SK-N-SH treated with all-trans-retinoic acid at 6 μM for 48 hours (cell line): Measurements from ENCODE around the gene MMUT.
"Not testable (repeated sequence)": the region's sequence is repeated elsewhere in the genome, so short reads cannot be mapped to it uniquely, and the experiment has no call there.

Experiments used
- ATAC-seq: fragments of 200-7000 bp; cut with Tn5 transposase; 3 replicates; pipeline ENCODE4 v1.9.1; 2020; ENCODE audit warnings: mild to moderate bottlenecking, moderate library complexity
- CSDC2 ChIP-seq: fragments of 250-450 bp; sonication (Bioruptor Pico); IDR thresholded peaks from 2 replicates; pipeline ENCODE4 v1.5.0; 2020; ENCODE audit warnings: mild to moderate bottlenecking, moderate library complexity
- ESRRG ChIP-seq: fragments of 250-450 bp; sonication (Bioruptor Pico); IDR thresholded peaks from 2 replicates; pipeline ENCODE4 v1.6.1; 2021; ENCODE audit warnings: mild to moderate bottlenecking
- GLIS3 ChIP-seq: fragments of 250-450 bp; sonication (Bioruptor Pico); IDR thresholded peaks from 2 replicates; pipeline ENCODE4 v1.5.0; 2020; ENCODE audit warnings: mild to moderate bottlenecking, moderate library complexity
- ISL1 ChIP-seq: fragments of 250-450 bp; sonication (Bioruptor Pico); IDR thresholded peaks from 2 replicates; pipeline ENCODE4 v2.1.2; 2022; ENCODE audit warnings: mild to moderate bottlenecking, moderate library complexity
- OSR1 ChIP-seq: fragments of 250-450 bp; sonication (Bioruptor Pico); IDR thresholded peaks from 2 replicates; pipeline ENCODE4 v1.8.0; 2022; ENCODE audit warnings: moderate library complexity, mild to moderate bottlenecking, inconsistent platforms
- PPARA ChIP-seq: fragments of 250-450 bp; sonication (Bioruptor Pico); IDR thresholded peaks from 2 replicates; pipeline ENCODE4 v1.5.0; 2020; ENCODE audit warnings: mild to moderate bottlenecking, borderline replicate concordance
- RARB ChIP-seq: fragments of 250-450 bp; sonication (Bioruptor Pico); IDR thresholded peaks from 2 replicates; pipeline ENCODE4 v1.8.0; 2021; ENCODE audit warnings: mild to moderate bottlenecking, moderate library complexity
- SNAI2 ChIP-seq: fragments of 250-450 bp; sonication (Bioruptor Pico); IDR thresholded peaks from 2 replicates; pipeline ENCODE4 v1.5.0; 2020; ENCODE audit warnings: mild to moderate bottlenecking, moderate library complexity
- TCF4 ChIP-seq: fragments of 250-450 bp; sonication (Bioruptor Pico); IDR thresholded peaks from 2 replicates; pipeline ENCODE4 v1.8.0; 2021; ENCODE audit warnings: mild to moderate bottlenecking, moderate library complexity, borderline replicate concordance
- ZFP30 ChIP-seq: fragments of 450-650 bp; formaldehyde crosslinking; IDR thresholded peaks from 2 replicates; pipeline ENCODE4 v1.5.0; 2022; ENCODE audit warnings: mild to moderate bottlenecking, moderate library complexity
- ZNF565 ChIP-seq: fragments of 450-650 bp; formaldehyde crosslinking; conservative IDR thresholded peaks from 2 replicates; pipeline ENCODE4 v1.5.0; 2020; ENCODE audit warnings: low read depth, mild to moderate bottlenecking, moderate library complexity
- ZNF70 ChIP-seq: fragments of 450-650 bp; formaldehyde crosslinking; IDR thresholded peaks from 2 replicates; pipeline ENCODE4 v1.5.0; 2020; ENCODE audit warnings: mild to moderate bottlenecking, moderate library complexity
- ZNF8 ChIP-seq: fragments of 450-650 bp; formaldehyde crosslinking; IDR thresholded peaks from 2 replicates; pipeline ENCODE4 v1.5.0; 2020; ENCODE audit warnings: mild to moderate bottlenecking, moderate library complexity
- TF ChIP-seq, protein P1 (sequence below): fragments of 250-450 bp; sonication (Bioruptor Pico); IDR thresholded peaks from 2 replicates; pipeline ENCODE4 v1.5.1; 2020; ENCODE audit warnings: low read depth, mild to moderate bottlenecking, moderate library complexity
- TF ChIP-seq, protein P2 (sequence below): fragments of 250-450 bp; sonication (Bioruptor Pico); IDR thresholded peaks from 2 replicates; pipeline ENCODE4 v1.5.1; 2021; ENCODE audit warnings: mild to moderate bottlenecking, moderate library complexity
- TF ChIP-seq, protein P3 (sequence below): fragments of 250-450 bp; sonication (Bioruptor Pico); IDR thresholded peaks from 2 replicates; pipeline ENCODE4 v1.5.0; 2020; ENCODE audit warnings: mild to moderate bottlenecking, moderate library complexity

Gene MMUT

DNA sequence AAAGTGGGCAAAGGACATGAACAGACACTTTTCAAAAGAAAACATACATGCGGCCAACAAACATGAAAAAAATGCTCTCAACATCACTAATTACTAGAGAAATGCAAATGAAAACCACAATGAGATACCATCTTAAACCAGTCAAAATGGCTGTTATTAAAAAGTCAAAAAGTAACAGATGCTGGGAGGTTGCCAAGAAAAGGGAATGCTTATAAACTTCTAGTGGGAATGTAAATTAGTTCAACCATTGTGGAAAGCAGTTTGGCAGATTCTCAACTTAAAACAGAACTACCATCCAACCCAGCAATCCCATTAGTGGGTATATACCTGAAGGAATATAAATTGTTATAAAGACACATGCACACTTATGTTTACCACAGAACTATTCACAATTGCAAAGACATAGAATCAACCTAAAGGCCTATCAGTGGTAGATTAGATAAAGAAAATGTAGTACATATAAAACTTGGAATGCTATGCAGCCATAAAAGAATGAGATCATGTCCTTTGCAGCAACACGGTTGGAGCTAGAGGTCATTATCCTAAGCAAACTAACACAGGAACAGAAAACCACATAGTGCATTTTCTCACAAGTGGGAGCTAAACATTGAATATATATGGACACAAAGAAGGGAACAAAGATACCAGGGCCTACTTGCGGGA lies 16.4 kb upstream of the MMUT start:
- TF ChIP-seq SNAI2 (CRISPR knock-in tag) (no peak), ZNF565 (no peak)
- no peak for ATAC-seq

DNA sequence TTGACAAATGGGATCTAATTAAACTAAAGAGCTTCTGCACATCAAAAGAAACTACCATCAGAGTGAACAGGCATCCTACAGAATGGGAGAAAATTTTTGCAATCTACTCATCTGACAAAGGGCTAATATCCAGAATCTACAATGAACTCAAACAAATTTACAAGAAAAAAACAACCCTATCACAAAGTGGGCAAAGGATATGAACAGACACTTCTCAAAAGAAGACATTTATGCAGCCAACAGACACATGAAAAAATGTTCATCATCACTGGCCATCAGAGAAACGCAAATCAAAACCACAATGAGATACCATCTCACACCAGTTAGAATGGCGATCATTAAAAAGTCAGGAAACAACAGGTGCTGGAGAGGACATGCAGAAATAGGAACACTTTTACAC lies 13.5 kb upstream of the MMUT start:
- ATAC-seq = not testable (repeated sequence)

DNA sequence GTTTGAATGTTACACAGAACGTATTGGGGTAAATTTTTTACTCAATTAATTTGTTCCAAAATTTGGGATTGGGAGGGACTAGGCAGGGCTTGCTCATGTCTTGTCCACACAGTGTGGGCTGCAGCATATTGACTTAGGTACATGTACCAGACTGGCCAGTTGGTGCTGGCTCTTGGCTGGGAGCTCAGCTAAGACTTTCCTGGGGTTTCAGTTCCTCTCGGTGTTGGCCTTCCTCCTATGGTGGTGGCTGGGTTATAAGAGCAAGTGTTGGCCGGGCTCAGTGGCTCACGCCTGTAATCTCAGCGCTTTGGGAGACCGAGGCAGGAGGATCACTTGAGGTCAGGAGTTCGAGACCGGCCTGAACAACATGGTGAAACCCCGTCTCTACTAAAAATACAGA lies 5.0 kb upstream of the MMUT start:
- TF ChIP-seq CSDC2 (CRISPR knock-in tag) (no peak), ZNF565 (no peak), OSR1 (CRISPR knock-in tag) (no peak), ESRRG (no peak), ZNF70 (CRISPR knock-in tag) (no peak), RARB (CRISPR knock-in tag) (no peak), PPARA (CRISPR knock-in tag) (no peak), SNAI2 (CRISPR knock-in tag) (no peak), ZFP30 (no peak), ZNF8 (CRISPR knock-in tag) (no peak), GLIS3 (no peak)
- TF ChIP-seq, protein P1, sequence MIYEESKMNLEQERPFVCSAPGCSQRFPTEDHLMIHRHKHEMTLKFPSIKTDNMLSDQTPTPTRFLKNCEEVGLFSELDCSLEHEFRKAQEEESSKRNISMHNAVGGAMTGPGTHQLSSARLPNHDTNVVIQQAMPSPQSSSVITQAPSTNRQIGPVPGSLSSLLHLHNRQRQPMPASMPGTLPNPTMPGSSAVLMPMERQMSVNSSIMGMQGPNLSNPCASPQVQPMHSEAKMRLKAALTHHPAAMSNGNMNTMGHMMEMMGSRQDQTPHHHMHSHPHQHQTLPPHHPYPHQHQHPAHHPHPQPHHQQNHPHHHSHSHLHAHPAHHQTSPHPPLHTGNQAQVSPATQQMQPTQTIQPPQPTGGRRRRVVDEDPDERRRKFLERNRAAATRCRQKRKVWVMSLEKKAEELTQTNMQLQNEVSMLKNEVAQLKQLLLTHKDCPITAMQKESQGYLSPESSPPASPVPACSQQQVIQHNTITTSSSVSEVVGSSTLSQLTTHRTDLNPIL (CRISPR knock-in tag) = no peak
- TF ChIP-seq, protein P2, sequence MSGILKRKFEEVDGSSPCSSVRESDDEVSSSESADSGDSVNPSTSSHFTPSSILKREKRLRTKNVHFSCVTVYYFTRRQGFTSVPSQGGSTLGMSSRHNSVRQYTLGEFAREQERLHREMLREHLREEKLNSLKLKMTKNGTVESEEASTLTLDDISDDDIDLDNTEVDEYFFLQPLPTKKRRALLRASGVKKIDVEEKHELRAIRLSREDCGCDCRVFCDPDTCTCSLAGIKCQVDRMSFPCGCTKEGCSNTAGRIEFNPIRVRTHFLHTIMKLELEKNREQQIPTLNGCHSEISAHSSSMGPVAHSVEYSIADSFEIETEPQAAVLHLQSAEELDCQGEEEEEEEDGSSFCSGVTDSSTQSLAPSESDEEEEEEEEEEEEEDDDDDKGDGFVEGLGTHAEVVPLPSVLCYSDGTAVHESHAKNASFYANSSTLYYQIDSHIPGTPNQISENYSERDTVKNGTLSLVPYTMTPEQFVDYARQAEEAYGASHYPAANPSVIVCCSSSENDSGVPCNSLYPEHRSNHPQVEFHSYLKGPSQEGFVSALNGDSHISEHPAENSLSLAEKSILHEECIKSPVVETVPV = no peak
- TF ChIP-seq, protein P3, sequence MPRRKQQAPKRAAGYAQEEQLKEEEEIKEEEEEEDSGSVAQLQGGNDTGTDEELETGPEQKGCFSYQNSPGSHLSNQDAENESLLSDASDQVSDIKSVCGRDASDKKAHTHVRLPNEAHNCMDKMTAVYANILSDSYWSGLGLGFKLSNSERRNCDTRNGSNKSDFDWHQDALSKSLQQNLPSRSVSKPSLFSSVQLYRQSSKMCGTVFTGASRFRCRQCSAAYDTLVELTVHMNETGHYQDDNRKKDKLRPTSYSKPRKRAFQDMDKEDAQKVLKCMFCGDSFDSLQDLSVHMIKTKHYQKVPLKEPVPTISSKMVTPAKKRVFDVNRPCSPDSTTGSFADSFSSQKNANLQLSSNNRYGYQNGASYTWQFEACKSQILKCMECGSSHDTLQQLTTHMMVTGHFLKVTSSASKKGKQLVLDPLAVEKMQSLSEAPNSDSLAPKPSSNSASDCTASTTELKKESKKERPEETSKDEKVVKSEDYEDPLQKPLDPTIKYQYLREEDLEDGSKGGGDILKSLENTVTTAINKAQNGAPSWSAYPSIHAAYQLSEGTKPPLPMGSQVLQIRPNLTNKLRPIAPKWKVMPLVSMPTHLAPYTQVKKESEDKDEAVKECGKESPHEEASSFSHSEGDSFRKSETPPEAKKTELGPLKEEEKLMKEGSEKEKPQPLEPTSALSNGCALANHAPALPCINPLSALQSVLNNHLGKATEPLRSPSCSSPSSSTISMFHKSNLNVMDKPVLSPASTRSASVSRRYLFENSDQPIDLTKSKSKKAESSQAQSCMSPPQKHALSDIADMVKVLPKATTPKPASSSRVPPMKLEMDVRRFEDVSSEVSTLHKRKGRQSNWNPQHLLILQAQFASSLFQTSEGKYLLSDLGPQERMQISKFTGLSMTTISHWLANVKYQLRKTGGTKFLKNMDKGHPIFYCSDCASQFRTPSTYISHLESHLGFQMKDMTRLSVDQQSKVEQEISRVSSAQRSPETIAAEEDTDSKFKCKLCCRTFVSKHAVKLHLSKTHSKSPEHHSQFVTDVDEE (CRISPR knock-in tag) = no peak
- ATAC-seq = no peak

DNA sequence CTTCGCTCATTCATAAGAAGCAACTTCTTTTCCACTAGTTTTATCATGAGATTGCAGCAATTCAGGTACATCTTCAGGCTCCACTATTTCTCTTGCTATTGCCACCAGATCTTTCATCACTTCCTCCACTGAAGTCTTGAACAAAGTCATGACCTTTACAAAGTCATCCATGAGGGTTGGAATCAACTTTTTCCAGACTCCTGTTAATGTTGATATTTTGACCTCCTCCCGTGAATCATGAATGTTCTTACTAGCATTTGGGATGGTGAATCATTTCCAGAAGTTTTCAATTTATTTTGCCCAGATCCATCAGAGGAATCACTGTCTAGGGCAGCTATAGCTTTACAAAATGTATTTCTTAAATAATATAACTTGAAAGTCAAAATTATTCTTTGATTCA lies 1.6 kb upstream of the MMUT start:
- no peak for ATAC-seq
- TF ChIP-seq ISL1 = no peak
- TF ChIP-seq ZNF8 (CRISPR knock-in tag) = no peak
- no peak for TF ChIP-seq PPARA (CRISPR knock-in tag)
- TF ChIP-seq, protein P1 (CRISPR knock-in tag) = no peak
- TF ChIP-seq, protein P2 = no peak
- no peak for TF ChIP-seq GLIS3
- TF ChIP-seq, protein P3 (CRISPR knock-in tag) = no peak
- TF ChIP-seq TCF4 (CRISPR knock-in tag) = no peak
